AG09309 (cell line): ENCODE data around the gene MTCL1.

ENCODE experiments used
- DNase-seq: peaks from one replicate; pipeline ENCODE4 v3.0.0-alpha.2; 2010; ENCODE audit warnings: low read depth
- H3K4me3 ChIP-seq: 2 replicates; pipeline ENCODE4 v1.5.1; 2011; ENCODE audit warnings: mild to moderate bottlenecking, low read depth, low read length, moderate library complexity; ENCODE audit not compliant: control insufficient read depth
- CTCF ChIP-seq: IDR thresholded peaks from 2 replicates; pipeline ENCODE4 v1.5.1; 2011; ENCODE audit warnings: mild to moderate bottlenecking, low read depth, low read length, inconsistent platforms; ENCODE audit not compliant: insufficient read depth, control insufficient read depth; ENCODE audit errors: missing control alignments

Gene MTCL1

DNA sequence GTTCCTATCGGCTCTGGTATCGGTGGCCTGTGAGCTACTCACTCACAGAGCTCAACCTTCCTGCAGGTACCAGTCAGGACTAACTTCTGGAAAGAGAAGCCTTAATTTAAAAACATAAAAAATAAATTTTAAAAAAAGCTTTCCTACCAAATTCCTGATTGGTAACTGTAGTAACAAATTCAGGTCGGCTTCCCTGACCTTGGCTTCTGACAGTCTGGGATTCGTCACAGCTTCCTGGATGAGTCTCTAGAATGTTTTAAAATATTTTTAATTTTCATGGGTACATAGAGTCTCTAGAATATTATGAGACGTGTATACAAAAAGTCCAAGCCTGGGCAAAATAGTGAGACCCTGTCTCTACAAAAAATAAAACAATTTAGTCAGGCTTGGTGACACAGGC lies 45.0 kb upstream of the MTCL1 start:
- DNase-seq: no peak
- no peak overlapping the region for H3K4me3 ChIP-seq
- no peak for TF ChIP-seq CTCF

GRCh38 chr18:8661754-8662559 lies 43.4 kb upstream of the MTCL1 start:
- H3K4me3 ChIP-seq: no peak overlapping the region
- no peak for TF ChIP-seq CTCF
- DNase-seq: no peak

DNA sequence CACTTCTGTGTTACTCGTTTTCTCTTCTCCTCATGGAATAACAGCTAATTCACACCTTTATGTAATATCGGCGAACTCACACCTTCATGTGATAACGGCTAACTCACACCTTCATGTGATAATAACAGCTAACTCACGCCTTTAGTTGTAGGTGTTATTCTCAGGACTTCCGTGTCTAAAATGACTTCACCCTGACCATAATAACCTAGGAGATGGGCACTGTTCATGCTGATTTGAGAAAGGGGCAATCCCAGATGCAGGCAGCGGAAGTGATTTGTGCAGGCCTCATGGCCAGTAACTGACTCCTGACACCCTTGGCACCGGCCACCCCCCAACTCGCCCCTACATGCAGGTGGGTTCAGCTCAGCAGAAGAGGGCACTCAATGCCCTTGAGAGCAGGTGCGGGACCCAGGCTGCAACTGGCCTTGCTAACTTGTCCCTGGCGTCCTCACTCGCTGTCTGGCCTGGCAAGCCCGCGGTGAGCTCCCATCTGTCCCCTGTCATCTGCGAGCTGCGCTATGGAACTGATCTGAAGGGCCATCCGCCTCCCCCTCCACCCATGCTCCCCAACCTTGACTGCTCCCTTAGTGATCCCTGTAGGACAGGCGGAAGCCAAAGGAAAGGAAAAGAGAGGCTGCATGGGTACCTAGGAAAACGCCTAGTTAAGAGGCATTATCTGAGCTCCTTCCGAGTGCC lies 42.6 kb upstream of the MTCL1 start:
- no peak for TF ChIP-seq CTCF
- H3K4me3 ChIP-seq: no peak overlapping the region
- DNase-seq: no peak

- TF ChIP-seq CTCF: no peak
- no peak for DNase-seq
- H3K4me3 ChIP-seq: no peak overlapping the region
Observed at GRCh38 chr18:8667846-8668245, 37.5 kb upstream of the MTCL1 start.

- no peak for TF ChIP-seq CTCF
- no peak overlapping the region for H3K4me3 ChIP-seq
- no peak for DNase-seq
Observed at GRCh38 chr18:8668381-8668780, 37.0 kb upstream of the MTCL1 start.

GRCh38 chr18:8669571-8669970 lies 35.8 kb upstream of the MTCL1 start:
- no peak for DNase-seq
- no peak overlapping the region for H3K4me3 ChIP-seq
- no peak for TF ChIP-seq CTCF
